HG03108 (cell line): Measurements from ENCODE around the gene MEF2A.
"Not testable (repeated sequence)": the region's sequence is repeated elsewhere in the genome, so short reads cannot be mapped to it uniquely, and the experiment has no call there.

Experiments used
- ATAC-seq: cut with Tn5 transposase; IDR thresholded peaks from one replicate; pipeline ENCODE4 v1.9.1; 2021; ENCODE audit warnings: moderate library complexity; ENCODE audit not compliant: unreplicated experiment

The MEF2A gene

GRCh38 chr15:99565299-99566156 lies at the start of gene MEF2A:
Gene MEF2A (plus strand): TSS chr15:99565984. CDS start chr15:99633120, 67,136 bp downstream.
- peak; percentile 38 for ATAC-seq

- ATAC-seq, result no peak
Measured at GRCh38 chr15:99518191-99518590, 47.6 kb upstream of the MEF2A start.

GRCh38 chr15:99519366-99519765 lies 46.4 kb upstream of the MEF2A start:
- ATAC-seq, result not testable (repeated sequence)

- ATAC-seq, result no peak
Measured at GRCh38 chr15:99522288-99522687, 43.5 kb upstream of the MEF2A start.

GRCh38 chr15:99526176-99526575 lies 39.6 kb upstream of the MEF2A start:
- ATAC-seq, result no peak

GRCh38 chr15:99526671-99527070 lies 39.1 kb upstream of the MEF2A start:
- ATAC-seq, result no peak

- no peak for ATAC-seq
Measured at GRCh38 chr15:99536422-99537040, 29.3 kb upstream of the MEF2A start.

GRCh38 chr15:99537344-99537743 lies 28.4 kb upstream of the MEF2A start:
- ATAC-seq, result no peak

- no peak for ATAC-seq
Measured at GRCh38 chr15:99538261-99538660, 27.5 kb upstream of the MEF2A start.

- no peak for ATAC-seq
Measured at GRCh38 chr15:99542828-99543227, 23.0 kb upstream of the MEF2A start.

GRCh38 chr15:99545605-99546004 lies 20.2 kb upstream of the MEF2A start:
- no peak for ATAC-seq

- no peak for ATAC-seq
Measured at GRCh38 chr15:99546441-99547100, 19.2 kb upstream of the MEF2A start.

GRCh38 chr15:99547517-99547916 lies 18.3 kb upstream of the MEF2A start:
- no peak for ATAC-seq

- ATAC-seq, result no peak
Measured at GRCh38 chr15:99550077-99550476, 15.7 kb upstream of the MEF2A start.

GRCh38 chr15:99552111-99552510 lies 13.7 kb upstream of the MEF2A start:
- ATAC-seq, result no peak

GRCh38 chr15:99554880-99555488 lies 10.8 kb upstream of the MEF2A start:
- no peak for ATAC-seq

- ATAC-seq, result no peak
Measured at GRCh38 chr15:99556011-99556410, 9.8 kb upstream of the MEF2A start.

- no peak for ATAC-seq
Measured at GRCh38 chr15:99556578-99556977, 9.2 kb upstream of the MEF2A start.

- ATAC-seq, result no peak
Measured at GRCh38 chr15:99558084-99558483, 7.7 kb upstream of the MEF2A start.

GRCh38 chr15:99558571-99558970 lies 7.2 kb upstream of the MEF2A start:
- ATAC-seq, result no peak

- no peak for ATAC-seq
Measured at GRCh38 chr15:99561476-99562230, 4.1 kb upstream of the MEF2A start.
